K562 (cell line): Measurements from ENCODE around the gene WFDC1. TPM values are rescaled to one million over a fixed set of nuclear protein-coding genes. Genes with fewer than 3 reads are reported as not detected.

Source experiments
- ATAC-seq: fragments of 200-7000 bp; cut with Tn5 transposase; 3 replicates; pipeline ENCODE4 v1.9.1; 2020; ENCODE audit warnings: moderate library complexity
- BruUV-seq: library from RNA; stranded (reverse); fragments of 400-500 nt; replicated peaks from 2 replicates; lab custom pipeline; 2021; lab: Mats Ljungman, UMichigan
- CTCF ChIA-PET: fragments of 300-600 bp; formaldehyde crosslinking; extraction: SDS; loops from one replicate; lab custom pipeline; 2021; ENCODE audit warnings: low intra/inter-chr PET ratio; lab: Yijun Ruan, JAX
- POLR2A ChIA-PET: fragments of 300-600, 350-650 bp; sonication (Branson Sonifier 250); formaldehyde crosslinking; extraction: SDS; loops from one replicate; lab custom pipeline; 2021; ENCODE audit warnings: antibody characterized with exemption, inconsistent platforms; lab: Yijun Ruan, JAX
- DNase-seq, 4 experiments: peaks; one replicate each; pipeline versions ENCODE4 v3.0.0 to v3.0.0-alpha.2; 2011 to 2018; ENCODE audit warnings: low spot score in 3 of 4, mixed read lengths in 3 of 4; ENCODE audit errors: extremely low read depth in 1 of 4
- FAIRE-seq: peaks from 2 replicates; lab custom pipeline; 2011; peaks lifted over from hg19 to GRCh38; lab: Jason Lieb, UNC
- H2AFZ ChIP-seq: 2 replicates; pipeline ENCODE4 v1.6.0; 2011; ENCODE audit warnings: low read depth, low read length, control low read depth, inconsistent platforms
- H3K27ac ChIP-seq: fragments of 200-600 bp; 3 replicates; pipeline ENCODE4 v1.8.0; 2011; ENCODE audit warnings: low read depth, mild to moderate bottlenecking, control low read depth, inconsistent platforms, low read length, moderate library complexity, mixed read lengths; ENCODE audit errors: extremely low read depth
- H3K27me3 ChIP-seq, 2 experiments: fragments of 300-600 bp in 1 of 2; 2 replicates in 1 of 2; 3 replicates in 1 of 2; pipeline versions ENCODE4 v1.6.0 to v1.8.0; 2011; ENCODE audit warnings: inconsistent platforms in 2 of 2, low read length in 2 of 2, mild to moderate bottlenecking in 1 of 2, mixed read lengths in 1 of 2, moderate library complexity in 1 of 2; ENCODE audit not compliant: control insufficient read depth in 2 of 2, insufficient read depth in 2 of 2
- H3K36me3 ChIP-seq: fragments of 300-600 bp; 3 replicates; pipeline ENCODE4 v1.8.0; 2011; ENCODE audit warnings: mild to moderate bottlenecking, low read length, inconsistent platforms; ENCODE audit not compliant: control insufficient read depth, insufficient read depth
- H3K4me1 ChIP-seq, 2 experiments: fragments of 200-600 bp in 1 of 2; replicated peaks in 1 of 2; 2 replicates in 1 of 2; 3 replicates in 1 of 2; pipeline versions ENCODE4 v1.5.1 to v1.8.0; 2011; ENCODE audit warnings: inconsistent platforms in 2 of 2, low read length in 2 of 2, mild to moderate bottlenecking in 1 of 2, mixed read lengths in 1 of 2, moderate library complexity in 1 of 2; ENCODE audit not compliant: control insufficient read depth in 2 of 2, insufficient read depth in 2 of 2
- H3K4me2 ChIP-seq: 2 replicates; pipeline ENCODE4 v1.6.1; 2011; ENCODE audit warnings: low read length, control low read depth, inconsistent platforms, mixed read lengths; ENCODE audit not compliant: insufficient read depth
- H3K4me3 ChIP-seq: fragments of 200-600 bp; sonication (generic), shearing (Covaris generic); 2 replicates; pipeline ENCODE4 v1.5.1; 2016; ENCODE audit warnings: control low read depth, inconsistent platforms
- H3K79me2 ChIP-seq: fragments of 200-600 bp; 3 replicates; pipeline ENCODE4 v1.8.0; 2011; ENCODE audit warnings: low read length, inconsistent platforms; ENCODE audit not compliant: control insufficient read depth, insufficient read depth
- H3K9ac ChIP-seq, 2 experiments: 2 replicates each; pipeline versions ENCODE4 v1.6.0 to v1.6.1; 2011; ENCODE audit warnings: low read depth in 2 of 2, low read length in 2 of 2, control low read depth in 1 of 2, inconsistent platforms in 1 of 2, mild to moderate bottlenecking in 1 of 2, mixed read lengths in 1 of 2; ENCODE audit not compliant: insufficient read depth in 1 of 2
- H3K9me1 ChIP-seq: one replicate; pipeline ENCODE4 v1.6.0; 2011; ENCODE audit warnings: inconsistent platforms, mild to moderate bottlenecking, low read length, moderate library complexity; ENCODE audit not compliant: control insufficient read depth, insufficient read depth
- H3K9me3 ChIP-seq: replicated peaks from 2 replicates; pipeline ENCODE4 v1.5.1; 2011; ENCODE audit warnings: low read depth, low read length, inconsistent platforms; ENCODE audit not compliant: control insufficient read depth, insufficient read depth
- H4K20me1 ChIP-seq: replicated peaks from 2 replicates; pipeline ENCODE4 v1.6.1; 2011; ENCODE audit warnings: low read length, inconsistent platforms, mixed read lengths; ENCODE audit not compliant: control insufficient read depth, insufficient read depth
- ARNT ChIP-seq, 2 experiments: fragments of 450-650 bp; IDR thresholded peaks; 2 replicates each; pipeline ENCODE4 v1.6.1; 2016; ENCODE audit warnings: mild to moderate bottlenecking in 1 of 2
- CBX3 ChIP-seq, 2 experiments: IDR thresholded peaks; 1 replicate in 1 of 2; 2 replicates in 1 of 2; pipeline ENCODE4 v1.6.1; 2012; ENCODE audit warnings: inconsistent platforms in 2 of 2, low read length in 2 of 2, borderline replicate concordance in 1 of 2, control low read depth in 1 of 2
- FOSL1 ChIP-seq: fragments of 200-800 bp; sonication (Bioruptor generic); conservative IDR thresholded peaks from 2 replicates; pipeline ENCODE4 v1.6.1; 2016; ENCODE audit warnings: missing genetic modification characterization, missing compliant biosample characterization
- MCM2 ChIP-seq: fragments of 450-650 bp; IDR thresholded peaks from 2 replicates; pipeline ENCODE4 v1.6.1; 2017; ENCODE audit warnings: low read depth, mild to moderate bottlenecking
- NCOA4 ChIP-seq: fragments of 450-650 bp; IDR thresholded peaks from 2 replicates; pipeline ENCODE4 v1.6.1; 2018; ENCODE audit warnings: mild to moderate bottlenecking; ENCODE audit not compliant: partially characterized antibody
- NFE2L1 ChIP-seq: fragments of 450-650 bp; IDR thresholded peaks from 2 replicates; pipeline ENCODE4 v1.6.1; 2016; ENCODE audit warnings: missing genetic modification characterization, low read depth, mild to moderate bottlenecking, missing compliant biosample characterization, moderate library complexity, borderline replicate concordance
- SIRT6 ChIP-seq: IDR thresholded peaks from one replicate; pipeline ENCODE4 v1.6.1; 2012; ENCODE audit warnings: low read depth, mild to moderate bottlenecking, control low read depth, inconsistent platforms, low read length, moderate library complexity
- SREBF1 ChIP-seq: fragments of 150-350 bp; IDR thresholded peaks from 2 replicates; pipeline ENCODE4 v1.6.1; 2014; ENCODE audit warnings: antibody characterized with exemption, low read depth, low read length, borderline replicate concordance
- ZBTB1 ChIP-seq: sonication (generic); formaldehyde crosslinking; IDR thresholded peaks from 2 replicates; pipeline ENCODE4 v1.8.1; 2023; ENCODE audit warnings: missing genetic modification reagents, low read depth, mild to moderate bottlenecking, borderline replicate concordance
- ZC3H8 ChIP-seq: fragments of 450-650 bp; IDR thresholded peaks from 2 replicates; pipeline ENCODE4 v1.6.1; 2017
- ZNF232 ChIP-seq: sonication (generic); formaldehyde crosslinking; IDR thresholded peaks from 2 replicates; pipeline ENCODE4 v1.8.0; 2022; ENCODE audit warnings: mild to moderate bottlenecking, missing genetic modification reagents
- ZNF717 ChIP-seq: fragments of 250-450 bp; sonication (Bioruptor Pico); IDR thresholded peaks from 2 replicates; pipeline ENCODE4 v1.5.0; 2021
- WGBS: fragments of 100-300 bp; shearing (Covaris generic); methylation state at CpG from one replicate; pipeline ENCODE4 v1.1.6; 2016; ENCODE audit warnings: low coverage, mixed read lengths; ENCODE audit not compliant: insufficient coverage; ENCODE audit errors: missing lambda C conversion rate; 5-methylcytosine and 5-hydroxymethylcytosine counted together
- in situ Hi-C: fragments of 300-500 bp; cut with MboI; formaldehyde crosslinking; loops from 4 replicates; pipeline ENCODE4 v1.15.0; 2018; ENCODE audit warnings: inconsistent platforms, mixed read lengths
- intact Hi-C: fragments of 100-400 bp; cut with micrococcal nuclease; formaldehyde crosslinking; loops from 2 replicates; pipeline ENCODE4 v1.14.2; 2022
- polyA plus RNA-seq, 8 experiments: library from polyadenylated mRNA; depleted of rRNA in 4 of 8; stranded (reverse) in 5 of 8; unstranded in 3 of 8; fragments of >200 nt; fragmentation: Nextera tagmentation in 2 of 8; fragmentation: Illumina TruSeq in 1 of 8; extraction: Ambion mirVana in 2 of 8; extraction: Trizol in 1 of 8; gene quantifications; 2 replicates each; pipeline versions ENCODE4 v1.2.1 to v1.2.3, GENCODE V29; 2011 to 2014; ENCODE audit warnings: inconsistent platforms in 1 of 8, missing spikeins in 1 of 8
- total RNA-seq, 7 experiments: library from RNA; depleted of rRNA in 6 of 7; stranded (reverse); fragments of >200 nt in 6 of 7; fragmentation: Illumina TruSeq in 2 of 7; extraction: Trizol in 2 of 7; gene quantifications; 2 replicates each; pipeline versions ENCODE4 v1.2.1 to v1.2.3, GENCODE V29; 2011 to 2021; ENCODE audit warnings: low replicate concordance in 1 of 7
- TF ChIP-seq, protein P1 (sequence below): sonication (generic); formaldehyde crosslinking; IDR thresholded peaks from 2 replicates; pipeline ENCODE4 v1.8.1; 2023; ENCODE audit warnings: mild to moderate bottlenecking, missing genetic modification reagents
- TF ChIP-seq, protein P2 (sequence below), 2 experiments: fragments of 250-450 bp in 1 of 2; fragments of 450-650 bp in 1 of 2; sonication (Bioruptor Pico) in 1 of 2; IDR thresholded peaks; 2 replicates each; pipeline versions ENCODE4 v1.6.1 to v1.8.0; 2016 to 2021; ENCODE audit warnings: mild to moderate bottlenecking in 2 of 2, moderate library complexity in 2 of 2, missing compliant biosample characterization in 1 of 2, missing genetic modification characterization in 1 of 2

Gene WFDC1
- total and polyA plus RNA-seq, 9 of the 15 experiments (the other 6 are each of a cell fraction or from before 2014, with no cell fraction given) = not detected

GRCh38 chr16:84347161-84347560 lies 52.5 kb downstream of the WFDC1 start:
- Histone ChIP-seq H3K4me3 (no peak overlapping the region), H3K9me3 (no peaks in the 10 kb centered on the region), H3K36me3 (no peaks in the 10 kb centered on the region), H3K9ac (no peak overlapping the region), H3K79me2 (no peaks in the 10 kb centered on the region), H3K4me1 (no peaks in the 10 kb centered on the region), H3K9me1 (no peaks in the 10 kb centered on the region), H3K27ac (no peak overlapping the region), H3K4me2 (no peak overlapping the region), H3K27me3 (peaks cover 60 to 83% of the 10 kb centered on the region in 2 experiments), H2AFZ (no peak overlapping the region), H4K20me1 (peaks cover 3% of the 10 kb centered on the region; the same call in 1 of the 2 replicates)
- intact Hi-C loops = no loop called here
- no peak for TF ChIP-seq ARNT (IDR thresholded peaks at IDR 0.05)
- no peak for TF ChIP-seq FOSL1 (tag)
- TF ChIP-seq, protein P1, sequence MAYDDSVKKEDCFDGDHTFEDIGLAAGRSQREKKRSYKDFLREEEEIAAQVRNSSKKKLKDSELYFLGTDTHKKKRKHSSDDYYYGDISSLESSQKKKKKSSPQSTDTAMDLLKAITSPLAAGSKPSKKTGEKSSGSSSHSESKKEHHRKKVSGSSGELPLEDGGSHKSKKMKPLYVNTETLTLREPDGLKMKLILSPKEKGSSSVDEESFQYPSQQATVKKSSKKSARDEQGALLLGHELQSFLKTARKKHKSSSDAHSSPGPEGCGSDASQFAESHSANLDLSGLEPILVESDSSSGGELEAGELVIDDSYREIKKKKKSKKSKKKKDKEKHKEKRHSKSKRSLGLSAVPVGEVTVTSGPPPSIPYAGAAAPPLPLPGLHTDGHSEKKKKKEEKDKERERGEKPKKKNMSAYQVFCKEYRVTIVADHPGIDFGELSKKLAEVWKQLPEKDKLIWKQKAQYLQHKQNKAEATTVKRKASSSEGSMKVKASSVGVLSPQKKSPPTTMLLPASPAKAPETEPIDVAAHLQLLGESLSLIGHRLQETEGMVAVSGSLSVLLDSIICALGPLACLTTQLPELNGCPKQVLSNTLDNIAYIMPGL (CRISPR knock-in tag) = no peak
- TF ChIP-seq NFE2L1 = no peak
- TF ChIP-seq ZC3H8 = no peak
- no peak for TF ChIP-seq MCM2
- no peak for TF ChIP-seq ZBTB1 (CRISPR knock-in tag)
- TF ChIP-seq ZNF232 = no peak
- TF ChIP-seq ZNF717 (CRISPR knock-in tag) = no peak
- TF ChIP-seq NCOA4 = no peak
- TF ChIP-seq CBX3 (IDR thresholded peaks at IDR 0.05; ENCODE audit: borderline replicate concordance in 1 of 2, low read length in 2 of 2) = no peak
- TF ChIP-seq SREBF1 = no peak
- TF ChIP-seq, protein P2, sequence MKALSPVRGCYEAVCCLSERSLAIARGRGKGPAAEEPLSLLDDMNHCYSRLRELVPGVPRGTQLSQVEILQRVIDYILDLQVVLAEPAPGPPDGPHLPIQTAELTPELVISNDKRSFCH (CRISPR knock-in tag; IDR thresholded peaks at IDR 0.05) = no peak
- TF ChIP-seq, protein P2 (tag; IDR thresholded peaks at IDR 0.05) = no peak
- TF ChIP-seq SIRT6 = no peak
- ChIA-PET CTCF (no interaction called here), POLR2A (interaction anchor here (0.6 kb wide), 1 partner anchor 33 kb away, joined by 5 read pairs; no protein-coding TSS in a partner anchor)
- WGBS = 1% methylated on average over 9 of the region's 9 CpGs
- DNase-seq (no peak), FAIRE-seq (no peak), ATAC-seq (no peak)
- in situ Hi-C loops = no loop called here
- BruUV-seq = no TSS peak
